Right lobe of liver (tissue), 6 donors: ENCODE measurements around the gene PRR14. TPM values are rescaled to one million over a fixed set of nuclear protein-coding genes. Genes with fewer than 3 reads are reported as not detected.

Source experiments
- ATAC-seq, 4 donors: fragments of 200-7000 bp; cut with Tn5 transposase; one replicate each; pipeline ENCODE4 v1.9.1; 2020; ENCODE audit warnings: mild to moderate bottlenecking in 4 of 4, moderate library complexity in 4 of 4
- DNase-seq, 3 donors: peaks; one replicate each; pipeline ENCODE4 v3.0.0-alpha.2; 2020
- H3K27ac ChIP-seq, 3 donors: fragments of 200-600 bp; one replicate each; pipeline ENCODE4 v1.8.0; 2022
- H3K27me3 ChIP-seq, 2 donors: fragments of 200-600 bp; one replicate each; pipeline ENCODE4 v1.8.0; 2022
- H3K36me3 ChIP-seq, 4 donors: fragments of 200-600 bp; sonication (generic) in 1 of 4; one replicate each; pipeline versions ENCODE4 v1.5.1 to v1.8.0; 2017 to 2022; ENCODE audit warnings: control low read depth in 1 of 4
- H3K4me1 ChIP-seq, 4 donors: fragments of 200-600 bp; sonication (generic) in 1 of 4; one replicate each; pipeline versions ENCODE4 v1.5.1 to v1.8.0; 2017 to 2022; ENCODE audit warnings: control low read depth in 1 of 4
- H3K4me3 ChIP-seq, 3 donors: fragments of 200-600 bp; one replicate each; pipeline ENCODE4 v1.8.0; 2022
- H3K9me3 ChIP-seq, 4 donors: fragments of 200-600 bp; sonication (generic) in 1 of 4; one replicate each; pipeline versions ENCODE4 v1.5.1 to v1.8.0; 2017 to 2022; ENCODE audit warnings: control low read depth in 1 of 4
- CTCF ChIP-seq, 4 donors: fragments of 200-600 bp in 3 of 4; fragments of 450-650 bp in 1 of 4; IDR thresholded peaks; one replicate each; pipeline versions ENCODE4 v1.5.1 to v1.8.0; 2016 to 2022; ENCODE audit warnings: antibody characterized with exemption in 4 of 4, mild to moderate bottlenecking in 2 of 4
- POLR2A ChIP-seq: fragments of 450-650 bp; IDR thresholded peaks from one replicate; pipeline ENCODE4 v1.6.1; 2017; ENCODE audit warnings: antibody characterized with exemption, mild to moderate bottlenecking
- WGBS: methylation state at CpG from one replicate; pipeline ENCODE4 v1.1.6; 2018; ENCODE audit warnings: low coverage, low lambda C conversion rate; ENCODE audit not compliant: insufficient coverage; ENCODE audit errors: missing lambda C conversion rate; 5-methylcytosine and 5-hydroxymethylcytosine counted together
- intact Hi-C, 2 donors: fragments of 100-400 bp; cut with DNase I; formaldehyde crosslinking; loops; one replicate each; pipeline versions ENCODE4 v1.11.2 to v1.14.1; 2022
- total RNA-seq, 6 experiments: library from RNA; depleted of rRNA in 2 of 6; stranded (reverse); fragments of >200 nt in 2 of 6; fragmentation: NEBNext Ultra II Directional in 3 of 6; extraction: Animal tissue kit (Norgen Biotek cat#: 25700) in 3 of 6; gene quantifications; one replicate each; pipeline versions ENCODE4 v1.1.0 to v1.2.4, GENCODE V29; 2016 to 2023
- donor health status: DM: no; HTN: yes; CAD: no.
- donor health status: DM: no; HTN: no; CAD: no.
- donor health status: DM: no; HTN: no; CAD: no.
- donor health status: DM: no; HTN: yes; CAD: no.
- donor health status: DM: no; HTN: yes; CAD: no.

Gene PRR14
- total RNA-seq, 6 experiments from 2014 or later = 12.8 to 23.0 (median 17.6) TPM

DNA sequence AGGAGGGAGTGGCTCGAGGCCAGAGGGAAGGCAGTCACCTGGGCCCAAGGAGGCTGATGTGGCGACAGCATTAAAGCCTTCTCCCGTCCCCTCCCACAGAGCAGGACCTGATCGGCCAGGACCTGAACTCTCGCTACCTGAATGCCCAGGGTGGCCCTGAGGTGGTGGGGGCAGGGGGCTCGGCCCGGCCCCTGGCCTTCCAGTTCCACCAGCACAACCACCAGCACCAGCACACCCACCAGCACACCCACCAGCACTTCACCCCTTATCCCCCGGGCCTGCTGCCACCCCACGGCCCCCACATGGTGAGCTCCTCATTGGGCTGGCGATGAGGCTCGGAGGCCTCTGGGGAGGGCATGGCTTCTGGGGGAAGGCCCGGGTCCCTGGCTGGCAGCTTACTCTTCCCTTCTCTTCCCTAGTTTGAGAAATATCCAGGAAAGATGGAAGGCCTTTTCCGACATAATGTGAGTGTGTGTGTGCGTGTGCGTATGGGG, 13.9 kb downstream of the PRR14 start:
- Histone ChIP-seq H3K4me3 (no peak overlapping the region), H3K4me1 (peaks cover 0 to 24% (median 4%) of the 10 kb centered on the region in 4 donors), H3K36me3 (peaks cover 0 to 73% (median 28%) of the 10 kb centered on the region in 4 donors), H3K27ac (no peak overlapping the region), H3K27me3 (no peaks in the 10 kb centered on the region), H3K9me3 (no peaks in the 10 kb centered on the region)
- no peak for ATAC-seq
- DNase-seq = no peak
- WGBS = 80% methylated on average over 1 of the region's 15 CpGs
- intact Hi-C loops = no loop called here
- TF ChIP-seq POLR2A (no peak), CTCF (IDR thresholded peaks at IDR 0.05) (no peak)

GRCh38 chr16:30665155-30665829, 14.5 kb downstream of the PRR14 start:
- 72% methylated on average over 6 of the region's 22 CpGs for WGBS
- peaks cover 0 to 21% (median 2%) of the 10 kb centered on the region in 4 donors for H3K4me1 ChIP-seq
- DNase-seq = no peak
- TF ChIP-seq CTCF (IDR thresholded peaks at IDR 0.05) = no peak
- no peak for TF ChIP-seq POLR2A
- H3K27me3 ChIP-seq = no peaks in the 10 kb centered on the region
- no peak overlapping the region for H3K27ac ChIP-seq
- H3K4me3 ChIP-seq = no peak overlapping the region
- no peaks in the 10 kb centered on the region for H3K9me3 ChIP-seq
- intact Hi-C loops = no loop called here
- peaks cover 0 to 78% (median 28%) of the 10 kb centered on the region in 4 donors for H3K36me3 ChIP-seq
- no peak for ATAC-seq

DNA sequence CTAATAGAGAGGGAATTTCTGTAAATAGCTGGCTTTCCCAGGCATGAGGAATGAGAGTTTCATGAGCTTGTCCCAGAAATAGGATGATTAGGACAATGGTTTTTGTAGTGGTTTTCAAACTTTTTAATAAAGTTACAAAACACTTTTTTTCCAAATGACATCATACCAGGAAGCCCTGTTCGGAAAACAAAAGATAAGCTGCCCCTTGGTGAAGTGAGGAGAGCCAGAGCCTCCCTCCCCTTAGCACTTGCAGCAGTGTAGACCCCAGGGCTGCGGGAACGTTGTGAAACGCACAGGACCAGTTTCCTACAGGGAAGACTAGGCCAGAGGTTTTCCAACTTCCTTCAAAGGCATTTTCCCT, 15.1 kb downstream of the PRR14 start:
- TF ChIP-seq POLR2A (no peak), CTCF (IDR thresholded peaks at IDR 0.05) (no peak)
- intact Hi-C loops = no loop called here
- no peaks in the 10 kb centered on the region for H3K9me3 ChIP-seq
- H3K36me3 ChIP-seq = peaks cover 0 to 79% (median 28%) of the 10 kb centered on the region in 4 donors
- peaks cover 0 to 16% (median 0%) of the 10 kb centered on the region in 4 donors for H3K4me1 ChIP-seq
- H3K27ac ChIP-seq = no peak overlapping the region
- no peak for ATAC-seq
- no peak for DNase-seq
- WGBS = 74% methylated on average over 4 of the region's 4 CpGs
- no peak overlapping the region for H3K4me3 ChIP-seq
- no peaks in the 10 kb centered on the region for H3K27me3 ChIP-seq

DNA sequence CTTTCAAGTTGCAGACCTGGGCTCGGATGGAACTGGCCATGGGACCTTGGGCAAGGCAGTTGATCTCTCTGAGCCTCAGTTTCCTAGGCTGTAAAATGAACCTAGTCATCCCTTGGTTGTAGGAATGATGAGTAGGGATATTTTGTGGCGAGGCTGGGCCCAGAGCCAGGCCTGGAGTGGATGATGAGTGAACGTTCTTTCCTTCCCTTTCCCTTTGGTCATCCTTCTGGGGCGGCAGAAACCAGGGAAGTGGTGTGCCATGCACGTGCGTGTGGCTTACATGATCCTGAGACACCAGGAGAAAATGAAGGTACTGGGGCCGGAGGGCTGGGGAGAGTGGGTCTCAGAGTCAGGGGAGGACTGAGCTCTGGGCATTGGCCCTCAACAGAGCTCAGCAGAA, 15.9 kb downstream of the PRR14 start:
- no peaks in the 10 kb centered on the region for H3K27me3 ChIP-seq
- H3K36me3 ChIP-seq = peaks cover 0 to 73% (median 28%) of the 10 kb centered on the region in 4 donors
- TF ChIP-seq POLR2A = no peak
- no peaks in the 10 kb centered on the region for H3K9me3 ChIP-seq
- peaks cover 0 to 8% (median 0%) of the 10 kb centered on the region in 4 donors for H3K4me1 ChIP-seq
- intact Hi-C loops = no loop called here
- WGBS = 66% methylated on average over 4 of the region's 7 CpGs
- ATAC-seq (no peak), DNase-seq (no peak)
- H3K4me3 ChIP-seq = no peak overlapping the region
- no peak overlapping the region for H3K27ac ChIP-seq

DNA sequence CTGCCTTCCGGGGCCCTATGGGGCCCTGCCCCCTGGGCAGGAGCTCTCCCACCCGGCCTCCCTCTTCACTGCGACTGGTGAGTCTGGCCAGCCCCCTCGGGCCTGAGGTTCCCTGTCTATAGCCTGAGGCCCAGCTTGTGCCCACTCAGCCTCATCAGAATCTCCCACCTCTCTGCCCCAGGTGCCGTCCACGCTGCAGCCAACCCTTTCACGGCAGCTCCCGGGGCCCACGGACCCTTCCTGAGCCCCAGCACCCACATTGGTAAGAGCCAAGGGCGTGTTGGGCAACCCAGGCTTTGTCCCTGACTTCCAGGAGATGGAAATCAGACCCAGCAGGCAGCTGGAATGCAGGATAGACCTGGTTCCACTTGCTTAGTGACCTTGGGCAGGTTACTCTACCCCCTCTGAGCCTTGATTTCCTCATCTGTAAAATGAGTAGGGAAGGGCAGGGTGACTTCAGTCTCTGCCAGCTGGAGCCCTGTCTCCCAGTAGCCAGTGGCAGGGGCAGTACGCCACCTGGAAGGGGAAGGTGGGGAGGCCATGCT, 16.7 kb downstream of the PRR14 start:
- H3K4me3 ChIP-seq = no peak overlapping the region
- ATAC-seq (no peak), DNase-seq (no peak)
- TF ChIP-seq CTCF (IDR thresholded peaks at IDR 0.05) (no peak), POLR2A (no peak)
- H3K27me3 ChIP-seq = no peaks in the 10 kb centered on the region
- H3K9me3 ChIP-seq = no peaks in the 10 kb centered on the region
- intact Hi-C loops = no loop called here
- H3K4me1 ChIP-seq = peaks cover 0 to 8% (median 0%) of the 10 kb centered on the region in 4 donors
- 100% methylated on average over 1 of the region's 11 CpGs for WGBS
- H3K36me3 ChIP-seq = peaks cover 0 to 65% (median 25%) of the 10 kb centered on the region in 4 donors
- H3K27ac ChIP-seq = no peak overlapping the region
